Measurements from ENCODE around the gene TBK1. TPM values are rescaled to one million over a fixed set of nuclear protein-coding genes. Genes with fewer than 3 reads are reported as not detected.

The TBK1 gene
- polyA plus RNA-seq, 2 of the 4 experiments (the other 2 are of a cell fraction) = 29.3 to 52.5 TPM

DNA sequence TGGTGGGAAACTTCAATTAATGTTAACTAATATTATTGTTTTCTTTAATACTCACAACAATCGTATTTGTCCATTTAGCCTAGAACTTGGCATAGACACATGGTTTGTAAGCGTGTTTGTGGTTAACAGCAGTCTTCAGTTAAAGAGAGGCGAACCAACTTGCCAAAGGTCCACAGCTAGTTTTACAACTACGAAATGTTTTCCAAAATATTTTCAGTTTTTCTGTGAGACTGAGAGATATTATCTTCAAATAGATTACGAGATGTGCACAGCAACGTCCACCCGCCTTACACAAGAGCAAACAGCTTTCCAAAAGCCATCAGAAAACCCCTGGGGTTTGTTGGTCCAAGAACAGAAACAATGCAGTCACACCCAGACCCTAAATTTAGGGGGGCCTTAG is 99.8 kb downstream of the TBK1 start (continued):
- TF ChIP-seq, protein P1, sequence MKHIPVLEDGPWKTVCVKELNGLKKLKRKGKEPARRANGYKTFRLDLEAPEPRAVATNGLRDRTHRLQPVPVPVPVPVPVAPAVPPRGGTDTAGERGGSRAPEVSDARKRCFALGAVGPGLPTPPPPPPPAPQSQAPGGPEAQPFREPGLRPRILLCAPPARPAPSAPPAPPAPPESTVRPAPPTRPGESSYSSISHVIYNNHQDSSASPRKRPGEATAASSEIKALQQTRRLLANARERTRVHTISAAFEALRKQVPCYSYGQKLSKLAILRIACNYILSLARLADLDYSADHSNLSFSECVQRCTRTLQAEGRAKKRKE (CRISPR knock-in tag; IDR thresholded peaks at IDR 0.05; ENCODE audit: low read depth) = no peak
- TF ChIP-seq, protein P2, sequence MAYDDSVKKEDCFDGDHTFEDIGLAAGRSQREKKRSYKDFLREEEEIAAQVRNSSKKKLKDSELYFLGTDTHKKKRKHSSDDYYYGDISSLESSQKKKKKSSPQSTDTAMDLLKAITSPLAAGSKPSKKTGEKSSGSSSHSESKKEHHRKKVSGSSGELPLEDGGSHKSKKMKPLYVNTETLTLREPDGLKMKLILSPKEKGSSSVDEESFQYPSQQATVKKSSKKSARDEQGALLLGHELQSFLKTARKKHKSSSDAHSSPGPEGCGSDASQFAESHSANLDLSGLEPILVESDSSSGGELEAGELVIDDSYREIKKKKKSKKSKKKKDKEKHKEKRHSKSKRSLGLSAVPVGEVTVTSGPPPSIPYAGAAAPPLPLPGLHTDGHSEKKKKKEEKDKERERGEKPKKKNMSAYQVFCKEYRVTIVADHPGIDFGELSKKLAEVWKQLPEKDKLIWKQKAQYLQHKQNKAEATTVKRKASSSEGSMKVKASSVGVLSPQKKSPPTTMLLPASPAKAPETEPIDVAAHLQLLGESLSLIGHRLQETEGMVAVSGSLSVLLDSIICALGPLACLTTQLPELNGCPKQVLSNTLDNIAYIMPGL (CRISPR knock-in tag; IDR thresholded peaks at IDR 0.05; ENCODE audit: borderline replicate concordance) = no peak

Other genes with a start within 250 kb of the TBK1 start
- 21.4 and 22.5 TPM in 2 replicates for gene KICS2, start 229.8 kb upstream of the TBK1 start, polyA plus RNA-seq (2011; rRNA removed)
- 9.1 to 9.6 TPM (median 9.4 TPM) in 3 replicates for gene KICS2, start 229.8 kb upstream of the TBK1 start, polyA plus RNA-seq (2017; fragmentation: RNase III; extraction: RNeasy Plus Mini Kit Qiagen cat#74134 plus additional on column Dnase treatment)
- 0.22 and 0.37 TPM in 2 replicates for gene C12orf56, start 61.4 kb upstream of the TBK1 start, polyA plus RNA-seq (2011; rRNA removed)
- 0.05 to 0.18 TPM in 2 of 3 replicates, not detected in the other for gene C12orf56, start 61.4 kb upstream of the TBK1 start, polyA plus RNA-seq (2017; fragmentation: RNase III; extraction: RNeasy Plus Mini Kit Qiagen cat#74134 plus additional on column Dnase treatment)
- 206 and 229 TPM in 2 replicates for gene XPOT, start 47.7 kb upstream of the TBK1 start, polyA plus RNA-seq (2011; rRNA removed)
- 63.0 to 65.9 TPM (median 65.5 TPM) in 3 replicates for gene XPOT, start 47.7 kb upstream of the TBK1 start, polyA plus RNA-seq (2017; fragmentation: RNase III; extraction: RNeasy Plus Mini Kit Qiagen cat#74134 plus additional on column Dnase treatment)
- gene RASSF3, start 158.4 kb downstream of the TBK1 start, polyA plus RNA-seq (2011; rRNA removed) = 35.4 and 40.1 TPM in 2 replicates
- gene RASSF3, start 158.4 kb downstream of the TBK1 start, polyA plus RNA-seq (2017; fragmentation: RNase III; extraction: RNeasy Plus Mini Kit Qiagen cat#74134 plus additional on column Dnase treatment) = 19.6 to 20.5 TPM (median 19.7 TPM) in 3 replicates